NCI-H2171 treated with DMSO at 0.1 percent for 48 hours (cell line): ENCODE results near the gene RESP18.
A peak's percentile ranks its signal among the peaks of the same experiment; 100 is the strongest.

Source experiments
- DNase-seq: peaks from one replicate; lab custom pipeline; 2025; lab: John Stamatoyannopoulos, UW

The RESP18 gene

DNA sequence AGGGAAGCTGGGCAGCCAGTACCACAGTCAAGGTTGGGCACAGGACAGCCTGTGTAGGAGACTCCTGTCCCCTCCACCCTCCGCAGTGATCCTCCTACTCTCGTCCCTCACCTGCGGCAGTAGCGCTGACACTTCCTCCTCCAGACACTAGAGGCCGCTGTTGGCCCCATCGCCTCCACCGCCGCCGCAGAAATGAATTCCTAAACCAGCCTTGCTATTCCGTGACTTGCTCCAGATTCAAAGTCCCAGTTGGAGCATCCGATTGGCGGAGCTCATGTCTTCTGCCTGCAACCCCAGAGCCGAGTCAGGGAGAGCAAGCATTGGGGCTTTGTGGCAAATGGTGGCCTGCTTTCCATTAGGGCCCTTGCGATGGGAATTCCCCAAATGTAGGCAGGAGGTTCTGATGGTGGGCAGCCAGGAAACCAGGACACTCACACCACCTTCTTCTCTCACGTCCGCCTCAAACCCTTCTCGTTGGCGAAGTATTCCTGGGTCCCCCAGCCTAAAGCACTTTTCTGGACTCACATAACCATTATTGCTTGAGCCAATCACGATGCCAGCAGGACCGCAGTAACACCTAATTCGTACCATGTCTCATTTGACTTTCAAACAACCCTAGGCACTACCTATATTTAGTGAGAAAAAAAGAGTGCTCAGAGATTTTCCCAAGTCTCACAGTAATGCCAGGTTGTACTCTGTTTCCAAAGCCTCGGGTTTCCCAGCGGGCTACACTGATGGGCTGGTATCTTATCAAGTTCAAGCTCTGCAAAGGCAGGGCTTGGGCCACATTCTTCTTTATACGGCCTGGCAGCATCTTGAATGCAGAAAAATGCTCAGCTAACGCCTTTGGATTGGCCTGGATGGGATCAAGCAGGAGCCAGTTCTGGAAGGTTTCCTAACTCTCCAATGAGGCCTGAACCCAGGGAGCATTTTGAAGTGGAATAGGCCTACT lies 54.6 kb downstream of the RESP18 start:
- DNase-seq: peak; percentile 84
